Measurements from ENCODE around the gene CXCR1.
A peak's percentile ranks its signal among the peaks of the same experiment; 100 is the strongest.

CXCR1 gene

GRCh38 chr2:218186355-218186766 is 19.6 kb upstream of the CXCR1 start:
- Histone ChIP-seq H3K4me3 (ENCODE audit: low read depth, low read length, poor library complexity, severe bottlenecking) (no peak overlapping the region), H4K20me1 (ENCODE audit: insufficient read depth, low read length) (no peaks in the 10 kb centered on the region), H3K36me3 (ENCODE audit: insufficient read depth, low read length) (no peaks in the 10 kb centered on the region), H3K27me3 (ENCODE audit: insufficient read depth, low read length) (no peaks in the 10 kb centered on the region), H3K4me1 (ENCODE audit: insufficient read depth, low read length, severe bottlenecking) (no peaks in the 10 kb centered on the region), H3K9me2 (ENCODE audit: low read depth, low read length) (no peaks in the 10 kb centered on the region), H2AFZ (ENCODE audit: low read length) (no peak overlapping the region), H3K27ac (ENCODE audit: low read depth, low read length, poor library complexity, severe bottlenecking) (no peak overlapping the region), H3K9me3 (ENCODE audit: low read length) (no peaks in the 10 kb centered on the region), H3K79me2 (ENCODE audit: insufficient read depth, low read length) (no peaks in the 10 kb centered on the region), H3K9ac (ENCODE audit: low read length) (no peak overlapping the region), H3F3A (ENCODE audit: insufficient read depth, low read length) (no peaks in the 10 kb centered on the region), H3K4me2 (ENCODE audit: low read length) (no peak overlapping the region)
- TF ChIP-seq CTCF (IDR thresholded peaks at IDR 0.05; ENCODE audit: low read length) = peak; percentile 72
- no peak for TF ChIP-seq EZH2 (IDR thresholded peaks at IDR 0.05; ENCODE audit: borderline replicate concordance, low read length)

GRCh38 chr2:218184331-218184730 is 17.6 kb upstream of the CXCR1 start:
- Histone ChIP-seq H3K4me3 (ENCODE audit: low read depth, low read length, poor library complexity, severe bottlenecking) (no peak overlapping the region), H4K20me1 (ENCODE audit: insufficient read depth, low read length) (no peaks in the 10 kb centered on the region), H3K27ac (ENCODE audit: low read depth, low read length, poor library complexity, severe bottlenecking) (no peak overlapping the region), H3K4me2 (ENCODE audit: low read length) (no peak overlapping the region), H3K9me2 (ENCODE audit: low read depth, low read length) (no peaks in the 10 kb centered on the region), H3K79me2 (ENCODE audit: insufficient read depth, low read length) (no peaks in the 10 kb centered on the region), H3K27me3 (ENCODE audit: insufficient read depth, low read length) (peaks cover 8% of the 10 kb centered on the region; the same call in 1 of the 2 replicates), H3K9ac (ENCODE audit: low read length) (no peak overlapping the region), H3K36me3 (ENCODE audit: insufficient read depth, low read length) (no peaks in the 10 kb centered on the region), H3K4me1 (ENCODE audit: insufficient read depth, low read length, severe bottlenecking) (no peaks in the 10 kb centered on the region), H3F3A (ENCODE audit: insufficient read depth, low read length) (no peaks in the 10 kb centered on the region), H2AFZ (ENCODE audit: low read length) (no peak overlapping the region), H3K9me3 (ENCODE audit: low read length) (no peaks in the 10 kb centered on the region)
- TF ChIP-seq CTCF (IDR thresholded peaks at IDR 0.05; ENCODE audit: low read length) (no peak), EZH2 (IDR thresholded peaks at IDR 0.05; ENCODE audit: borderline replicate concordance, low read length) (no peak)

DNA sequence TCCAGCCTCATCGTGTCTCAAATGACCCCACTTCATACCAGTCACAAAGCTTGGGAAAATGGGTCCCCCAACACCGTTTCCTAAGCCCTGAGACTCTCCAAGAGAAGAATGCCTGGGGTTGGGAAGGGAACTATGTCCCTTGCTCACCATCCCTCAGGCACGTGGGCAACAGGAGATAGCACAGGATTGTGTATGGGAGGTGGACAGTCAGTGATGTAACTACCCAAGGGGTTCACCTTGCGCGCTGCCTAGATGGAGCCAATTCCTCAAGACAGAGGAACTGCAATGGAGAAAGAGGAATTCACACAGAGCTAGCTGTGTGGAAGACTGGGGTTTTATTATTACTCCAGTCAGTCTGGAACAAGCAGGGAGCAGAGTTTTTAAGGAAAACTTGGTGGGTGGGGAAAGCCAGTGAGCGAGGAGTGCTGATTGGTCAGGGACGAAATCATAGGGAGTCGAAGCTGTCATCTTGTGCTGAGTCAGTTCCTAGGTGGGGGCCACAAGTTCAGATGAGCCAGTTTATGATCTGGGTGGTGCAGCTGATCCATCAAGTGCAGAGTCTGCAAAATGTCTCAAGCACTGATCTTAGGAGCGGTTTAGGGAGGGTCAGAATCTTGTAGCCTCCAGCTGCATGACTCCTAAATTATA is 13.8 kb upstream of the CXCR1 start:
- no peaks in the 10 kb centered on the region for H3K9me3 ChIP-seq (ENCODE audit: low read length)
- H4K20me1 ChIP-seq (ENCODE audit: insufficient read depth, low read length) = no peaks in the 10 kb centered on the region
- no peak overlapping the region for H3K9ac ChIP-seq (ENCODE audit: low read length)
- H3K27me3 ChIP-seq (ENCODE audit: insufficient read depth, low read length) = peaks cover 8% of the 10 kb centered on the region; the same call in 1 of the 2 replicates
- H3K27ac ChIP-seq (ENCODE audit: low read depth, low read length, poor library complexity, severe bottlenecking) = no peak overlapping the region
- no peaks in the 10 kb centered on the region for H3K4me1 ChIP-seq (ENCODE audit: insufficient read depth, low read length, severe bottlenecking)
- TF ChIP-seq CTCF (IDR thresholded peaks at IDR 0.05; ENCODE audit: low read length) (no peak), EZH2 (IDR thresholded peaks at IDR 0.05; ENCODE audit: borderline replicate concordance, low read length) (no peak)
- H3F3A ChIP-seq (ENCODE audit: insufficient read depth, low read length) = no peaks in the 10 kb centered on the region
- H3K4me2 ChIP-seq (ENCODE audit: low read length) = no peak overlapping the region
- no peaks in the 10 kb centered on the region for H3K79me2 ChIP-seq (ENCODE audit: insufficient read depth, low read length)
- H3K36me3 ChIP-seq (ENCODE audit: insufficient read depth, low read length) = no peaks in the 10 kb centered on the region
- no peak overlapping the region for H2AFZ ChIP-seq (ENCODE audit: low read length)
- no peaks in the 10 kb centered on the region for H3K9me2 ChIP-seq (ENCODE audit: low read depth, low read length)
- H3K4me3 ChIP-seq (ENCODE audit: low read depth, low read length, poor library complexity, severe bottlenecking) = no peak overlapping the region

All from OCI-LY1 (cell line).